Endothelial cell (in vitro differentiated cells): Measurements from ENCODE around the gene SNX19. TPM values are rescaled to one million over a fixed set of nuclear protein-coding genes. Genes with fewer than 3 reads are reported as not detected.
A peak's percentile ranks its signal among the peaks of the same experiment; 100 is the strongest.
"Not testable (repeated sequence)": the region's sequence is repeated elsewhere in the genome, so short reads cannot be mapped to it uniquely, and the experiment has no call there.

ENCODE experiments used
- DNase-seq: peaks from one replicate; pipeline ENCODE4 v3.0.0; 2021; ENCODE audit warnings: low spot score
- H3K27ac Mint-ChIP-seq: one replicate; pipeline ENCODE4 v1.8.0; 2021; ENCODE audit warnings: mixed read lengths, inconsistent platforms; ENCODE audit not compliant: unreplicated experiment
- H3K27me3 Mint-ChIP-seq: one replicate; pipeline ENCODE4 v1.8.0; 2021; ENCODE audit warnings: mild to moderate bottlenecking, moderate library complexity, mixed read lengths, inconsistent platforms; ENCODE audit not compliant: unreplicated experiment
- H3K36me3 Mint-ChIP-seq: one replicate; pipeline ENCODE4 v1.8.0; 2021; ENCODE audit warnings: mild to moderate bottlenecking, low read depth, mixed read lengths, inconsistent platforms; ENCODE audit not compliant: unreplicated experiment
- H3K4me1 Mint-ChIP-seq: one replicate; pipeline ENCODE4 v1.8.0; 2021; ENCODE audit warnings: mild to moderate bottlenecking, mixed read lengths, inconsistent platforms; ENCODE audit not compliant: unreplicated experiment
- H3K4me3 Mint-ChIP-seq: one replicate; pipeline ENCODE4 v1.8.0; 2021; ENCODE audit warnings: mild to moderate bottlenecking, mixed read lengths, inconsistent platforms; ENCODE audit not compliant: unreplicated experiment
- H3K9me3 Mint-ChIP-seq: one replicate; pipeline ENCODE4 v1.8.0; 2021; ENCODE audit warnings: mixed read lengths, inconsistent platforms; ENCODE audit not compliant: unreplicated experiment
- CTCF ChIP-seq: fragments of 200-600 bp; sonication (generic); IDR thresholded peaks from one replicate; pipeline ENCODE4 v1.5.0; 2021; ENCODE audit warnings: antibody characterized with exemption; ENCODE audit not compliant: unreplicated experiment
- total RNA-seq: library from RNA; stranded (reverse); fragmentation: NEBNext Ultra II Directional; extraction: Animal tissue kit (Norgen Biotek cat#: 25700); gene quantifications from one replicate; pipeline ENCODE4 v1.2.1, GENCODE V29; 2021; ENCODE audit not compliant: unreplicated experiment

The SNX19 gene
- total RNA-seq, 1 donor from 2014 or later, result 47.9 TPM

- no peak overlapping the region for H3K27ac Mint-ChIP-seq
- H3K9me3 Mint-ChIP-seq, result no peaks in the 10 kb centered on the region
- no peak overlapping the region for H3K4me3 Mint-ChIP-seq
- H3K27me3 Mint-ChIP-seq, result peaks cover 2% of the 10 kb centered on the region
- TF ChIP-seq CTCF, result peak; percentile 100
- H3K4me1 Mint-ChIP-seq, result peaks cover 17% of the 10 kb centered on the region
- H3K36me3 Mint-ChIP-seq, result no peaks in the 10 kb centered on the region
- DNase-seq, result peak; percentile 95
These were observed 54.1 kb downstream of the SNX19 start for GRCh38 chr11:130861902-130862860.

GRCh38 chr11:130861283-130861682 is 55.0 kb downstream of the SNX19 start:
- H3K27ac Mint-ChIP-seq, result no peak overlapping the region
- peaks cover 4% of the 10 kb centered on the region for H3K27me3 Mint-ChIP-seq
- no peak overlapping the region for H3K4me3 Mint-ChIP-seq
- no peak for TF ChIP-seq CTCF
- no peak for DNase-seq
- no peaks in the 10 kb centered on the region for H3K9me3 Mint-ChIP-seq
- no peaks in the 10 kb centered on the region for H3K36me3 Mint-ChIP-seq
- H3K4me1 Mint-ChIP-seq, result peaks cover 17% of the 10 kb centered on the region

DNA sequence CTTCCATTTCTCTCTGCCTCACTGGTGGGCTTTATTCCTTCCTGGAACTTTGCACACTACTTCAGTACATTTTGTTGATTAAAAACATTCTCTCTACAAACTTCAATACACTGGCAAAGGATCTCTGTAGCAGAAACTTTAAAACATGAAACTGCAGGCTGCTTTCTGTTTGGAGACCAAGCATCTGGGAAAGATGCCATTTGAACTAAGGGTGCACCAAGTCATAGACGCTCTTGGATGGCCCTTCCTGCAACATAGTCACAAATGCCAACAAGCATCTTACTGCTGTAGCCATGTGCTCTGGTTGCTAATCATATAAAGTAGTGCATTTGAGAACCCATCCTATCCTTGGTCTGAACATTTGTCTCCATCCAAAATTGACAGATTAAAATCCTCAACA is 56.4 kb downstream of the SNX19 start:
- Mint-ChIP-seq H3K36me3 (no peaks in the 10 kb centered on the region), H3K4me1 (peaks cover 12% of the 10 kb centered on the region), H3K4me3 (no peak overlapping the region), H3K9me3 (no peaks in the 10 kb centered on the region), H3K27me3 (peaks cover 2% of the 10 kb centered on the region), H3K27ac (no peak overlapping the region)
- DNase-seq, result no peak
- TF ChIP-seq CTCF, result no peak

- Mint-ChIP-seq H3K27me3 (peaks cover 2% of the 10 kb centered on the region), H3K36me3 (no peaks in the 10 kb centered on the region)
- DNase-seq, result no peak
These were observed 58.1 kb downstream of the SNX19 start for GRCh38 chr11:130858215-130858614.

GRCh38 chr11:130855707-130856106 is 60.6 kb downstream of the SNX19 start:
- H3K4me1 Mint-ChIP-seq, H3K27ac Mint-ChIP-seq, H3K36me3 Mint-ChIP-seq, H3K9me3 Mint-ChIP-seq, DNase-seq, H3K4me3 Mint-ChIP-seq, H3K27me3 Mint-ChIP-seq: not testable (repeated sequence)

More at GRCh38 chr11:130858215-130858614, 58.1 kb downstream of the SNX19 start:
- Mint-ChIP-seq H3K9me3 (no peaks in the 10 kb centered on the region), H3K4me3 (no peak overlapping the region), H3K27ac (no peak overlapping the region), H3K4me1 (peaks cover 4% of the 10 kb centered on the region)
- TF ChIP-seq CTCF, result no peak
